ENCODE measurements around the gene ZNF414. TPM values are rescaled to one million over a fixed set of nuclear protein-coding genes. Genes with fewer than 3 reads are reported as not detected.

The ZNF414 gene
- total and polyA plus RNA-seq, 9 of the 15 experiments (the other 6 are each of a cell fraction or from before 2014, with no cell fraction given): 0.03 to 27.2 (median 2.2) TPM; not detected in 2

DNA sequence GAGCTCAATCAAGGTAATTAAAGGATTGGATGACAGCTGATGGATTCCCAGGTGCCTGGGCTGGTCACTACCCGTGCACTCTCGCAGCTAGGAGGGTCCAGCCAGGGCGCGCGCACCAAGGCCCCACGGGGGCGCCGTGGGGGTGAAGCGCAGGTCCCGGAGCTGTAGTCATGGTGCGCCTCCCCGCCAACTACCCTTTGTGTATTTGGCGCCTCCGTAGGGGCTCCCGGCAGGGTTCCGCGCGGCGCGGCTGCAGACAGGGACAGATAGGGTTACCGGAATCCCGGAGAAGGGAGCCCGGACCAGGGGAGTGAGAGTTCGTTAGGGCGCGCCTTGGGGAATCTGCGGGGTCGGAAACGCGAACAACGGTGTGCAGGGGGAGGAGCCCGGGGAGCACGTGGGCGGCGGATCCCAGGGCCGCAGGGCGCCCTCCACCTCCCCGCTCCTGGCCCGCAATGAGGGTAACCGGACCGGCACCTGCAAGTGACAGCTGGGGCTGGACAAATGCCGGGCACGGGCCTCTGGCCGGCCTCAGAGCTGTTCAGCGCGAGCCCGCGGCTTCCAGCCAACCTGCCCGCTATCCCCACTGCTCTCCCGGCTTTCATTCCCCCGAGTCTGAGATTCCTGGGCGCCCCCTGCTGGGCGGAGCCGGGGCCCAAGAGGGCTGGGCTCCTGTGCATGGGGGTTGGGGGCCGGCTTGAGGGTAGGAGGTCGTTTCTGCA lies 8.1 kb downstream of the ZNF414 start (continued):
- TF ChIP-seq TAF7 (tag; IDR thresholded peaks at IDR 0.05) (no peak), ZNF174 (CRISPR knock-in tag; IDR thresholded peaks at IDR 0.05) (no peak), RBBP5 (IDR thresholded peaks at IDR 0.05; ENCODE audit: borderline replicate concordance, insufficient read depth, low read length, poor library complexity, severe bottlenecking) (peak; percentile 43), RAD21 (CRISPR knock-in tag; conservative IDR thresholded peaks at IDR 0.05 in 1 of 2, IDR thresholded peaks at IDR 0.05 in 1 of 2) (peak; percentile 70 to 79), SMARCA4 (IDR thresholded peaks at IDR 0.05) (no peak), ZBTB11 (CRISPR knock-in tag; IDR thresholded peaks at IDR 0.05) (0 out of 6 replicates have a peak, but pooled peaks of 1 of the 3 experiments have one; percentile 31), ZNF586 (CRISPR knock-in tag; conservative IDR thresholded peaks at IDR 0.05) (no peak), HDAC2 (IDR thresholded peaks at IDR 0.05) (peak; percentile 70; the same call in 1 of the 2 replicates), ZNF263 (CRISPR knock-in tag; IDR thresholded peaks at IDR 0.05; ENCODE audit: borderline replicate concordance) (peak; percentile 95), MXI1 (IDR thresholded peaks at IDR 0.05; ENCODE audit: low read depth, low read length) (0 out of 2 replicates have a peak, but pooled peaks have one; percentile 23), BCOR (IDR thresholded peaks at IDR 0.05) (peak; percentile 51; the same call in 1 of the 2 replicates), HMGN3 (IDR thresholded peaks at IDR 0.05; ENCODE audit: borderline replicate concordance, extremely low read depth, insufficient read length, low read depth, low read length) (peak; percentile 75), FIP1L1 (IDR thresholded peaks at IDR 0.05; ENCODE audit: low read depth, low read length, poor library complexity, severe bottlenecking) (peak; percentile 34), SAP30 (IDR thresholded peaks at IDR 0.05; ENCODE audit: borderline replicate concordance, insufficient read depth, low read depth, low read length, poor library complexity, severe bottlenecking) (peak; percentile 88), RBM34 (IDR thresholded peaks at IDR 0.05; ENCODE audit: borderline replicate concordance, insufficient read depth, low read length) (no peak), CBFB (CRISPR knock-in tag; IDR thresholded peaks at IDR 0.05) (0 out of 2 replicates have a peak, but pooled peaks have one; percentile 32), CTBP1 (IDR thresholded peaks at IDR 0.05; ENCODE audit: borderline replicate concordance) (peak; percentile 69), ZNF668 (CRISPR knock-in tag; IDR thresholded peaks at IDR 0.05) (no peak), DPF2 (IDR thresholded peaks at IDR 0.05) (no peak), NBN (IDR thresholded peaks at IDR 0.05; ENCODE audit: low read depth) (0 out of 2 replicates have a peak, but pooled peaks have one; percentile 40), DMBX1 (CRISPR knock-in tag; IDR thresholded peaks at IDR 0.05; ENCODE audit: borderline replicate concordance) (no peak), BHLHE40 (IDR thresholded peaks at IDR 0.05; ENCODE audit: low read length) (peak; percentile 32; the same call in 1 of the 2 replicates), DACH1 (IDR thresholded peaks at IDR 0.05; ENCODE audit: partially characterized antibody) (no peak)

Data from K562 (cell line).